A549 (cell line): ENCODE measurements around the gene NR2F2. TPM values are rescaled to one million over a fixed set of nuclear protein-coding genes. Genes with fewer than 3 reads are reported as not detected.

Experiments
- ATAC-seq, 2 experiments: fragments of 200-7000 bp in 1 of 2; fragments of >200 bp in 1 of 2; cut with Nextera tagmentation in 1 of 2; cut with Tn5 transposase in 1 of 2; 3 replicates each; pipeline versions ENCODE4 v1.8.0 to v1.9.1; 2018 to 2020; ENCODE audit warnings: mild to moderate bottlenecking in 1 of 2, moderate library complexity in 1 of 2
- CTCF ChIA-PET: fragments of 300-600 bp; sonication (Branson Sonifier 250); formaldehyde crosslinking; extraction: SDS; loops from one replicate; lab custom pipeline; 2021; ENCODE audit warnings: antibody characterized with exemption, inconsistent platforms; lab: Yijun Ruan, JAX
- POLR2A ChIA-PET: fragments of 350-600 bp; formaldehyde crosslinking; extraction: SDS; loops from one replicate; lab custom pipeline; 2021; ENCODE audit warnings: antibody characterized with exemption, inconsistent platforms; lab: Yijun Ruan, JAX
- DNase-seq, 2 experiments: peaks; one replicate each; pipeline versions ENCODE4 v3.0.0 to v3.0.0-alpha.2; 2011 to 2016; ENCODE audit warnings: low read depth in 1 of 2, low spot score in 1 of 2
- FAIRE-seq: peaks from 2 replicates; lab custom pipeline; 2011; peaks lifted over from hg19 to GRCh38; lab: Jason Lieb, UNC
- H3K27ac ChIP-seq, 2 experiments: fragments of >200 bp; sonication (Bioruptor Twin); formaldehyde crosslinking; 3 replicates each; pipeline ENCODE4 v1.5.1; 2016 to 2017
- H3K4me1 ChIP-seq: fragments of >200 bp; sonication (Bioruptor Twin); formaldehyde crosslinking; 3 replicates; pipeline ENCODE4 v1.6.1; 2016
- H3K4me2 ChIP-seq: fragments of >200 bp; sonication (Bioruptor Twin); formaldehyde crosslinking; 3 replicates; pipeline ENCODE4 v1.6.1; 2016
- H3K4me3 ChIP-seq: fragments of >200 bp; sonication (Bioruptor Twin); formaldehyde crosslinking; 3 replicates; pipeline ENCODE4 v1.5.1; 2016
- H3K9me3 ChIP-seq: fragments of >200 bp; sonication (Bioruptor Twin); formaldehyde crosslinking; 3 replicates; pipeline ENCODE4 v1.6.1; 2016
- BHLHE40 ChIP-seq: IDR thresholded peaks from 2 replicates; pipeline ENCODE4 v1.6.1; 2012; ENCODE audit warnings: low read depth, low read length, inconsistent platforms
- CHD4 ChIP-seq: fragments of 200-600 bp; sonication (generic); IDR thresholded peaks from 2 replicates; pipeline ENCODE4 v1.6.1; 2016; ENCODE audit warnings: antibody characterized with exemption, mild to moderate bottlenecking, borderline replicate concordance
- ELK1 ChIP-seq: fragments of 150-350 bp; IDR thresholded peaks from 2 replicates; pipeline ENCODE4 v1.6.1; 2014; ENCODE audit warnings: low read depth, mild to moderate bottlenecking, low read length
- ESRRA ChIP-seq: fragments of 150-350 bp; IDR thresholded peaks from 2 replicates; pipeline ENCODE4 v1.6.1; 2014; ENCODE audit warnings: mild to moderate bottlenecking, low read length, borderline replicate concordance
- FOSL2 ChIP-seq, 2 experiments: fragments of 450-650 bp in 1 of 2; fragments of >200 bp in 1 of 2; sonication (Bioruptor Twin) in 1 of 2; formaldehyde crosslinking; IDR thresholded peaks; 2 replicates each; pipeline versions ENCODE4 v1.5.0 to v1.6.1; 2016 to 2020; ENCODE audit warnings: mild to moderate bottlenecking in 1 of 2, moderate library complexity in 1 of 2
- HDAC2 ChIP-seq: fragments of 200-600 bp; sonication (generic); IDR thresholded peaks from 2 replicates; pipeline ENCODE4 v1.6.1; 2016
- HES2 ChIP-seq: fragments of >200 bp; sonication (Bioruptor Twin); formaldehyde crosslinking; IDR thresholded peaks from 2 replicates; pipeline ENCODE4 v1.6.1; 2016
- HEYL ChIP-seq: fragments of 250-450 bp; sonication (Bioruptor Pico); IDR thresholded peaks from 2 replicates; pipeline ENCODE4 v1.8.0; 2021; ENCODE audit warnings: mild to moderate bottlenecking, moderate library complexity
- HOXB13 ChIP-seq: fragments of 250-450 bp; sonication (Bioruptor Pico); IDR thresholded peaks from 2 replicates; pipeline ENCODE4 v1.5.0; 2020; ENCODE audit warnings: low read depth, mild to moderate bottlenecking, moderate library complexity
- JUN ChIP-seq, 2 experiments: fragments of >200 bp; sonication (Bioruptor Twin); formaldehyde crosslinking; IDR thresholded peaks; 2 replicates in 1 of 2; 3 replicates in 1 of 2; pipeline ENCODE4 v1.6.1; 2016 to 2017
- MAX ChIP-seq: IDR thresholded peaks from 2 replicates; pipeline ENCODE4 v1.6.1; 2012
- MAZ ChIP-seq: fragments of 150-350 bp; IDR thresholded peaks from 2 replicates; pipeline ENCODE4 v1.6.1; 2014; ENCODE audit warnings: antibody characterized with exemption, low read depth, low read length, borderline replicate concordance
- MYC ChIP-seq: IDR thresholded peaks from 2 replicates; pipeline ENCODE4 v1.6.1; 2012; ENCODE audit warnings: mild to moderate bottlenecking, inconsistent platforms, low read length, improper control_type of control experiment, borderline replicate concordance
- NFE2L2 ChIP-seq: fragments of 150-350 bp; conservative IDR thresholded peaks from 2 replicates; pipeline ENCODE4 v1.6.1; 2014; ENCODE audit warnings: low read length
- NPAS2 ChIP-seq: fragments of 250-450 bp; sonication (Bioruptor Pico); IDR thresholded peaks from 2 replicates; pipeline ENCODE4 v1.8.0; 2022; ENCODE audit warnings: mild to moderate bottlenecking, moderate library complexity, borderline replicate concordance
- NR3C1 ChIP-seq: fragments of >200 bp; sonication (Bioruptor Twin); formaldehyde crosslinking; IDR thresholded peaks from 3 replicates; pipeline ENCODE4 v1.6.1; 2017
- PBX3 ChIP-seq: IDR thresholded peaks from 2 replicates; pipeline ENCODE4 v1.6.1; 2012
- POLR2A ChIP-seq: IDR thresholded peaks from 2 replicates; pipeline ENCODE4 v1.6.1; 2012; ENCODE audit warnings: mild to moderate bottlenecking, low read length
- POLR2AphosphoS2 ChIP-seq: conservative IDR thresholded peaks from 2 replicates; pipeline ENCODE4 v1.6.1; 2012; ENCODE audit warnings: low read length, improper control_type of control experiment, inconsistent platforms
- RCOR1 ChIP-seq: fragments of 150-350 bp; IDR thresholded peaks from 2 replicates; pipeline ENCODE4 v1.6.1; 2014; ENCODE audit warnings: antibody characterized with exemption, low read length, low read depth
- RNF2 ChIP-seq: fragments of 200-600 bp; sonication (generic); IDR thresholded peaks from 2 replicates; pipeline ENCODE4 v1.6.1; 2016; ENCODE audit warnings: low read depth, mild to moderate bottlenecking, antibody characterized with exemption, moderate library complexity, borderline replicate concordance
- TFCP2L1 ChIP-seq: fragments of 250-450 bp; sonication (Bioruptor Pico); IDR thresholded peaks from 2 replicates; pipeline ENCODE4 v1.5.0; 2021; ENCODE audit warnings: mild to moderate bottlenecking
- TP53 ChIP-seq: fragments of 250-450 bp; sonication (Bioruptor Pico); IDR thresholded peaks from 2 replicates; pipeline ENCODE4 v1.5.0; 2021; ENCODE audit warnings: mild to moderate bottlenecking, moderate library complexity
- ZC3H11A ChIP-seq: fragments of 450-650 bp; IDR thresholded peaks from 2 replicates; pipeline ENCODE4 v1.6.1; 2014; ENCODE audit warnings: antibody characterized with exemption, mild to moderate bottlenecking
- ZFP36 ChIP-seq: fragments of 450-650 bp; IDR thresholded peaks from 2 replicates; pipeline ENCODE4 v1.6.1; 2014; ENCODE audit warnings: borderline replicate concordance; ENCODE audit not compliant: partially characterized antibody
- ZSCAN20 ChIP-seq: fragments of 250-450 bp; sonication (Bioruptor Pico); IDR thresholded peaks from 2 replicates; pipeline ENCODE4 v1.8.0; 2022; ENCODE audit warnings: mild to moderate bottlenecking, moderate library complexity
- WGBS: methylation state at CpG from one replicate; pipeline ENCODE4 v1.1.6; 2017; ENCODE audit errors: missing lambda C conversion rate; 5-methylcytosine and 5-hydroxymethylcytosine counted together
- polyA plus RNA-seq, 4 experiments: library from polyadenylated mRNA; depleted of rRNA in 3 of 4; stranded (reverse); fragments of >200 nt; fragmentation: RNase III in 1 of 4; extraction: RNeasy Plus Mini Kit Qiagen cat#74134 plus additional on column Dnase treatment in 1 of 4; gene quantifications; 2 replicates in 3 of 4; 3 replicates in 1 of 4; pipeline ENCODE4 v1.2.3, GENCODE V29; 2011 to 2017

NR2F2 gene
- polyA plus RNA-seq, 2 of the 4 experiments (the other 2 are of a cell fraction), result 11.8 to 15.7 TPM

GRCh38 chr15:96342406-96343112 lies 12.1 kb downstream of the NR2F2 start:
- no peaks in the 10 kb centered on the region for H3K9me3 ChIP-seq
- no peak overlapping the region for H3K4me2 ChIP-seq
- POLR2A ChIA-PET, result interaction anchor here (1.1 kb wide), 1 partner anchor 11 kb away, joined by 3 read pairs; no protein-coding TSS in a partner anchor
- no peak overlapping the region for H3K4me3 ChIP-seq
- ATAC-seq (no peak), DNase-seq (no peak), FAIRE-seq (no peak)
- TF ChIP-seq CHD4, result no peak
- TF ChIP-seq ELK1, result no peak
- TF ChIP-seq TFCP2L1 (CRISPR knock-in tag), result no peak
- no peak for TF ChIP-seq TP53
- no peak for TF ChIP-seq FOSL2 (IDR thresholded peaks at IDR 0.05)
- TF ChIP-seq FOSL2 (CRISPR knock-in tag; IDR thresholded peaks at IDR 0.05), result no peak
- TF ChIP-seq ESRRA, result no peak
- no peak for TF ChIP-seq NFE2L2
- TF ChIP-seq ZFP36, result no peak
- TF ChIP-seq MYC, result no peak
- TF ChIP-seq POLR2A, result no peak
- TF ChIP-seq HES2, result no peak
- TF ChIP-seq MAX, result no peak
- no peak for TF ChIP-seq PBX3
- no peak for TF ChIP-seq BHLHE40
- TF ChIP-seq HDAC2, result no peak
- TF ChIP-seq RNF2, result no peak
- TF ChIP-seq NPAS2, result no peak
- TF ChIP-seq HOXB13, result no peak
- no peak for TF ChIP-seq RCOR1
- TF ChIP-seq ZC3H11A, result no peak
- H3K27ac ChIP-seq, result peak overlapping the region in 1 of 2 experiments; percentile 98; a peak in 1 of 6 replicates
- CTCF ChIA-PET, result interaction anchor here (0.6 to 13.3 kb wide), 7 partner anchors 8 to 1317 kb away, joined by 3 to 280 read pairs (median 9); partner anchors contain the start of gene NR2F2
- peaks cover 37% of the 10 kb centered on the region for H3K4me1 ChIP-seq
- 88% methylated on average over 16 of the region's 16 CpGs for WGBS

- TF ChIP-seq ZSCAN20 (CRISPR knock-in tag), result no peak
- TF ChIP-seq NR3C1, result no peak
- TF ChIP-seq POLR2AphosphoS2, result no peak
- no peak for TF ChIP-seq JUN (IDR thresholded peaks at IDR 0.05)
- no peak for TF ChIP-seq HEYL (CRISPR knock-in tag)
- TF ChIP-seq MAZ, result no peak
- TF ChIP-seq, all 56 proteins: peak for 0
- DNase-seq (no peak), ATAC-seq (no peak), FAIRE-seq (no peak)
- ChIA-PET POLR2A (no interaction called here), CTCF (interaction anchor here (0.6 to 13.3 kb wide), 8 partner anchors 9 to 1318 kb away, joined by 3 to 280 read pairs (median 8); partner anchors contain the start of gene NR2F2)
- Histone ChIP-seq H3K9me3 (no peaks in the 10 kb centered on the region), H3K4me1 (peaks cover 29% of the 10 kb centered on the region), H3K4me3 (no peak overlapping the region), H3K4me2 (no peak overlapping the region), H3K27ac (no peak overlapping the region)
- 93% methylated on average over 44 of the region's 47 CpGs for WGBS
These were observed 12.9 kb downstream of the NR2F2 start for GRCh38 chr15:96343113-96344059.
